ENCODE data around the gene C1orf53.

C1orf53 gene

DNA sequence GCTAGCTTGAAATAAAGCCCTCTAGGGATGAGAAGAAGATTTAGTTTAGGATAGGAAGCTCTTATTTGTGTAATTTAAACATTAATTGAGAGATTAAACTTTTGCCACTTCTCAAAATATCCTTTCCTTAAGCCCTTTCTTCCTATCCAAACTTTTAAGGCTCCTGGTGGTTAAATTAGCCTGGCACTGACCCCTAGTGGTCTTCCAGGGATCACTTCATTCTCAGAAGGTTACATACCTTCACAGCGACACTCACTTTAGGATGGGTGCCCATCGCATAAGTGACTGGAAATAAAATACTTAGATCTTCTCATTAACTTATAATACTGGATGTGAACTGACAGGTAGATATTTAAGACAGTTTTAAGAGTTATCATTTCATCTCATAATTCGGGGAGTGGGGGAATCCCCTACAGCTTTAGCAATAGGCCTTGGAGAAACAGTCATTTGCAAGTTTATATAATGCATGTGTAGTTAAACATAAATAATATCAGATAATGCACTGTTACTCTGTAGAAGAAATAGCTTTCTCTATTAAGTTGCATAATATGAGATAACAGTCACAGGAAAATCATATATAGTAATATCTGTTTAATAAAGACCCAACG is 22.2 kb downstream of the C1orf53 start:
- no peak for TF ChIP-seq TAF1 (IDR thresholded peaks at IDR 0.05; ENCODE audit: borderline replicate concordance, insufficient read depth, low read length)
- TF ChIP-seq POLR2AphosphoS5 (IDR thresholded peaks at IDR 0.05; ENCODE audit: low read depth, low read length): no peak
- TF ChIP-seq, protein P1, sequence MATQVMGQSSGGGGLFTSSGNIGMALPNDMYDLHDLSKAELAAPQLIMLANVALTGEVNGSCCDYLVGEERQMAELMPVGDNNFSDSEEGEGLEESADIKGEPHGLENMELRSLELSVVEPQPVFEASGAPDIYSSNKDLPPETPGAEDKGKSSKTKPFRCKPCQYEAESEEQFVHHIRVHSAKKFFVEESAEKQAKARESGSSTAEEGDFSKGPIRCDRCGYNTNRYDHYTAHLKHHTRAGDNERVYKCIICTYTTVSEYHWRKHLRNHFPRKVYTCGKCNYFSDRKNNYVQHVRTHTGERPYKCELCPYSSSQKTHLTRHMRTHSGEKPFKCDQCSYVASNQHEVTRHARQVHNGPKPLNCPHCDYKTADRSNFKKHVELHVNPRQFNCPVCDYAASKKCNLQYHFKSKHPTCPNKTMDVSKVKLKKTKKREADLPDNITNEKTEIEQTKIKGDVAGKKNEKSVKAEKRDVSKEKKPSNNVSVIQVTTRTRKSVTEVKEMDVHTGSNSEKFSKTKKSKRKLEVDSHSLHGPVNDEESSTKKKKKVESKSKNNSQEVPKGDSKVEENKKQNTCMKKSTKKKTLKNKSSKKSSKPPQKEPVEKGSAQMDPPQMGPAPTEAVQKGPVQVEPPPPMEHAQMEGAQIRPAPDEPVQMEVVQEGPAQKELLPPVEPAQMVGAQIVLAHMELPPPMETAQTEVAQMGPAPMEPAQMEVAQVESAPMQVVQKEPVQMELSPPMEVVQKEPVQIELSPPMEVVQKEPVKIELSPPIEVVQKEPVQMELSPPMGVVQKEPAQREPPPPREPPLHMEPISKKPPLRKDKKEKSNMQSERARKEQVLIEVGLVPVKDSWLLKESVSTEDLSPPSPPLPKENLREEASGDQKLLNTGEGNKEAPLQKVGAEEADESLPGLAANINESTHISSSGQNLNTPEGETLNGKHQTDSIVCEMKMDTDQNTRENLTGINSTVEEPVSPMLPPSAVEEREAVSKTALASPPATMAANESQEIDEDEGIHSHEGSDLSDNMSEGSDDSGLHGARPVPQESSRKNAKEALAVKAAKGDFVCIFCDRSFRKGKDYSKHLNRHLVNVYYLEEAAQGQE (IDR thresholded peaks at IDR 0.05; ENCODE audit: insufficient read depth in 1 of 2, low read depth in 2 of 2, low read length in 2 of 2): no peak
- TF ChIP-seq FOXP2 (optimal IDR thresholded peaks at IDR 0.05; ENCODE audit: borderline replicate concordance, extremely low read depth, extremely low read length, insufficient read depth): no peak
- TF ChIP-seq SIN3A (IDR thresholded peaks at IDR 0.05; ENCODE audit: borderline replicate concordance, insufficient read depth, low read length): no peak

DNA sequence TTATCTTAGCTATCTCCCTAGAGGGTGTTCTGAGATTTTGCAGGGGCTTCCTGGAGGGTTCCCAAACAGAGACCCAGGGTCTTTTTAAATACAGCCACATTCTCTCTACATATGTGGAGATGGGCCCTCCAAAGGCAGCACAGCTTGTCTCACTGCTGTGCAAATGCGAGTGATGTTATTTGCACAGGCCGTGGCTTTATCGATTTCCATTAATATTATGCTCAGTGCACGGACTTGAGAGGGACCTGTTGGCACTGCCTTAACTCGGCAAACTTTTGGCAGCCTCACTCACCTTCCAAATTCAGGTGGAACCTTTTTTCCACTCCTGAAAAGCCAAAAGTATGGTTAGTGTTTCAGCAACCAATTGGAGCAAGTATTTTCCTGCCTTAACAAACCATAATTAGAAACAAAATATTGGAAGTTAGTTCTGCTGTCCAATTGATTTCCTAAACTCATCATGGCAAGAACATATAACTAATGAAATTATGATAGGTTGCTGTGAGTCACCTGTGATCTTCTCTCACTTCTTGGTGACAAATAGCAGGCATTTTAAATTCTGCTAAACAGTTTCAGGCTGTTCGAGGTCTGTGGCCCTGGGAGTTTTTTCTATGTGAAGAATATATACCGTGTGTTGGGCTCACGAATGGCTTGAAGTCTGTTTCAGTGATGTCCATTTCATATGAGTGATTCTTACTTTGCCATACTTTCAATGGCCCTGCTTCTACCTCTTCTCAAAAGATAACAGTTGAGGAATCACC is 25.7 kb downstream of the C1orf53 start:
- TF ChIP-seq, protein P1 (IDR thresholded peaks at IDR 0.05; ENCODE audit: insufficient read depth in 1 of 2, low read depth in 2 of 2, low read length in 2 of 2): no peak
- TF ChIP-seq FOXP2 (optimal IDR thresholded peaks at IDR 0.05; ENCODE audit: borderline replicate concordance, extremely low read depth, extremely low read length, insufficient read depth) (no peak), TAF1 (IDR thresholded peaks at IDR 0.05; ENCODE audit: borderline replicate concordance, insufficient read depth, low read length) (no peak), SIN3A (IDR thresholded peaks at IDR 0.05; ENCODE audit: borderline replicate concordance, insufficient read depth, low read length) (no peak), POLR2AphosphoS5 (IDR thresholded peaks at IDR 0.05; ENCODE audit: low read depth, low read length) (no peak)

DNA sequence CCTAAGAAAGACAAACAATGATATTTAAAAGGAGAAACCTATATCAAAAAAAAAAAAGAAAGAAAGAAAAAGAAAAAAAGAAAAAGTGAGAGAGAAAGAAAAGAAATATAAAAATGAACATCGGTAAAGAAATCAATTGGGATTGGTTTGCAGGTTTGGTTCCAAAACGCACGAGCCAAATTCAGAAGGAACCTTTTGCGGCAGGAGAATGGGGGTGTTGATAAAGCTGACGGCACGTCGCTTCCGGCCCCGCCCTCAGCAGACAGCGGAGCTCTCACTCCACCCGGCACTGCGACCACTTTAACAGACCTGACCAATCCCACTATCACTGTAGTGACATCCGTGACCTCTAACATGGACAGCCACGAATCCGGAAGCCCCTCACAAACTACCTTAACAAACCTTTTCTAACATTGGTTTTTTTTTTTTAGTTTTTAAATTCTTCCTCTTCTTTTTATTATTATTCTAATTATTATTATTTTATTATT is 26.5 kb downstream of the C1orf53 start:
- no peak for TF ChIP-seq SIN3A (IDR thresholded peaks at IDR 0.05; ENCODE audit: borderline replicate concordance, insufficient read depth, low read length)
- TF ChIP-seq, protein P1 (IDR thresholded peaks at IDR 0.05; ENCODE audit: insufficient read depth in 1 of 2, low read depth in 2 of 2, low read length in 2 of 2): no peak
- no peak for TF ChIP-seq TAF1 (IDR thresholded peaks at IDR 0.05; ENCODE audit: borderline replicate concordance, insufficient read depth, low read length)
- TF ChIP-seq POLR2AphosphoS5 (IDR thresholded peaks at IDR 0.05; ENCODE audit: low read depth, low read length): no peak
- no peak for TF ChIP-seq FOXP2 (optimal IDR thresholded peaks at IDR 0.05; ENCODE audit: borderline replicate concordance, extremely low read depth, extremely low read length, insufficient read depth)

DNA sequence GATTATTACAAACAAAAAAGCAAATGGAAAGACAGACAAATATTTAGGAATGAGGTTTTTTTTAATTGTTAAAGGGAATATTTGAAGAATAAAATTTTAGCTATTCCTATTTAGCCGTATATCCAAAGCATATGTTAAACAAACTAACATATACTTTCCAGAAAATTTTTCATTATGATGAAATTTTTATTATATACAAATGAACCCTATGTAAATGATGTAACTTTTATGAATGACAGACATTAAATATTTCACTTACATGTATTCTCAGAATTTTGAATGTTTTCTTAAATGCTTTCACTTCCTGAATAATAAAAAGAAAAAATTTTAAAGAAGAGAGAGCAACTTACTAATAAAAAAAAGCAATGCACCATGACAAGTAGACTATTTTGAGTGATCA is 30.6 kb downstream of the C1orf53 start:
- TF ChIP-seq, protein P1 (IDR thresholded peaks at IDR 0.05; ENCODE audit: insufficient read depth in 1 of 2, low read depth in 2 of 2, low read length in 2 of 2): no peak
